ENCODE data around the gene TMEM89. TPM values are rescaled to one million over a fixed set of nuclear protein-coding genes. Genes with fewer than 3 reads are reported as not detected.

Gene TMEM89
- total RNA-seq, 1 experiment from 2014 or later: 0.74 TPM

- Histone ChIP-seq H3K79me2 (ENCODE audit: insufficient read depth, low read length) (no peaks in the 10 kb centered on the region), H2BK120ac (ENCODE audit: low read depth, low read length, poor library complexity, severe bottlenecking) (no peak overlapping the region), H4K91ac (ENCODE audit: insufficient read length, low read depth, low read length) (no peak overlapping the region), H3T11ph (ENCODE audit: low read length) (no peak overlapping the region), H3K9ac (ENCODE audit: extremely low read depth, insufficient read length, low read length) (no peak overlapping the region), H4K8ac (replicated peaks; ENCODE audit: insufficient read length, low read depth, low read length) (no peak overlapping the region), H3K27ac (ENCODE audit: insufficient read length, low read depth, low read length) (no peak overlapping the region), H3K56ac (ENCODE audit: insufficient read length, low read depth, low read length) (no peak overlapping the region), H2AFZ (ENCODE audit: low read length) (no peak overlapping the region), H3K4me2 (ENCODE audit: insufficient read depth, insufficient read length, low read length) (no peak overlapping the region), H2BK5ac (ENCODE audit: insufficient read length, low read length) (no peak overlapping the region), H3K18ac (ENCODE audit: insufficient read length, low read depth, low read length) (no peak overlapping the region), H3K4ac (ENCODE audit: low read depth, low read length) (no peak overlapping the region), H2BK12ac (ENCODE audit: insufficient read length, low read depth, low read length) (no peak overlapping the region), H3K79me1 (ENCODE audit: insufficient read depth, low read depth, low read length, poor library complexity, severe bottlenecking) (no peaks in the 10 kb centered on the region), H3K9me3 (ENCODE audit: control insufficient read depth, low read depth, low read length) (no peaks in the 10 kb centered on the region), H3K23ac (ENCODE audit: insufficient read length, low read depth, low read length) (no peak overlapping the region), H2AK5ac (ENCODE audit: insufficient read length, low read length) (no peak overlapping the region), H4K5ac (ENCODE audit: insufficient read length, low read depth, low read length) (no peak overlapping the region), H4K20me1 (ENCODE audit: control insufficient read depth, insufficient read depth, insufficient read length) (peaks cover 2% of the 10 kb centered on the region), H3K14ac (ENCODE audit: insufficient read depth, low read length) (no peak overlapping the region), H3K4me1 (ENCODE audit: insufficient read depth, low read length) (no peaks in the 10 kb centered on the region; the same call in 1 of the 2 replicates), H3K23me2 (ENCODE audit: insufficient read length, low read depth, low read length, poor library complexity, severe bottlenecking) (peaks cover 3% of the 10 kb centered on the region), H3K27me3 (ENCODE audit: insufficient read depth, low read length) (no peaks in the 10 kb centered on the region), H2BK15ac (ENCODE audit: low read depth, low read length) (no peak overlapping the region), H2BK20ac (ENCODE audit: low read depth, low read length, poor library complexity, severe bottlenecking) (no peak overlapping the region)
- no CpG with 5 or more reads among the region's 11 CpGs for WGBS (ENCODE audit: extremely low coverage, insufficient read length, low lambda C conversion rate)
- peaks cover 28 to 48% (median 48%) of the 10 kb centered on the region in 3 experiments; a peak in 6 of 7 replicates for H3K36me3 Mint-ChIP-seq (ENCODE audit: insufficient read depth in 1 of 3, low read depth in 3 of 3)
- peaks cover 4 to 8% of the 10 kb centered on the region in 2 experiments for H3K4me1 Mint-ChIP-seq
- H3K4me3 Mint-ChIP-seq: no peak overlapping the region
- no peak overlapping the region for H3K27ac Mint-ChIP-seq
- DNase-seq: no peak
- no peak for TF ChIP-seq CTCF (conservative IDR thresholded peaks at IDR 0.05)
- H3K27me3 Mint-ChIP-seq (ENCODE audit: low read depth): peaks cover 2% of the 10 kb centered on the region; the same call in 1 of the 2 replicates
- H3K9me3 Mint-ChIP-seq: no peaks in the 10 kb centered on the region
These were observed 30.2 kb upstream of the TMEM89 start for GRCh38 chr3:48651771-48652170.

All from H9 (cell line).